Epithelial cell of proximal tubule (primary cell): Measurements from ENCODE around the gene ECHDC3. TPM values are rescaled to one million over a fixed set of nuclear protein-coding genes. Genes with fewer than 3 reads are reported as not detected.
A peak's percentile ranks its signal among the peaks of the same experiment; 100 is the strongest.

Experiments used
- DNase-seq: peaks from one replicate; pipeline ENCODE4 v3.0.0-alpha.2; 2011; ENCODE audit warnings: low read depth
- H3K4me3 ChIP-seq: 2 replicates; pipeline ENCODE4 v1.5.1; 2011; ENCODE audit warnings: low read depth, mild to moderate bottlenecking, low read length
- total RNA-seq: library from RNA; depleted of rRNA; stranded (reverse); fragments of >200 nt; gene quantifications from 2 replicates; pipeline ENCODE4 v1.2.3, GENCODE V29; 2015
- TF ChIP-seq, protein P1 (sequence below): conservative IDR thresholded peaks from 2 replicates; pipeline ENCODE4 v1.5.1; 2012; ENCODE audit warnings: low read depth, mild to moderate bottlenecking, low read length

ECHDC3 gene
- total RNA-seq, 1 donor from 2014 or later: 20.2 TPM

DNA sequence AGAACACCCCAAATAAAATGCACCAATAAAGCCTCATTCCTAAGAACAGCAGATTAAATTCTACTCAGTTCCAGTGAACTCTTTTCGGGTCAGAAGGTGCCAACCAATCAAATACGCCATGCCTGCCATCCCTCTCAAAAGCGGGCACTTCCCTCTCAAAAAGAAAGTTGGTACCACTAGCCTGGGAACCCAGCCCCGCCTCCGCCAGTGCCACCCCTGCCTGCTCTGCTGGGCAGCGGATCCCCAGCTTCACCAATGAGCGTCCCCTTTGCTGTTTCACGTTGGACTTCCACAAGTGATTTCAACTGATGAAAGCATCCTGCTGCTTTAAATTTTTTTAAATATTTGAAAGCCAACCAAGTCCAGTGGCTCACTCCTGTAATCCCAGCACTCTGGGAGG, 47.8 kb downstream of the ECHDC3 start:
- TF ChIP-seq, protein P1, sequence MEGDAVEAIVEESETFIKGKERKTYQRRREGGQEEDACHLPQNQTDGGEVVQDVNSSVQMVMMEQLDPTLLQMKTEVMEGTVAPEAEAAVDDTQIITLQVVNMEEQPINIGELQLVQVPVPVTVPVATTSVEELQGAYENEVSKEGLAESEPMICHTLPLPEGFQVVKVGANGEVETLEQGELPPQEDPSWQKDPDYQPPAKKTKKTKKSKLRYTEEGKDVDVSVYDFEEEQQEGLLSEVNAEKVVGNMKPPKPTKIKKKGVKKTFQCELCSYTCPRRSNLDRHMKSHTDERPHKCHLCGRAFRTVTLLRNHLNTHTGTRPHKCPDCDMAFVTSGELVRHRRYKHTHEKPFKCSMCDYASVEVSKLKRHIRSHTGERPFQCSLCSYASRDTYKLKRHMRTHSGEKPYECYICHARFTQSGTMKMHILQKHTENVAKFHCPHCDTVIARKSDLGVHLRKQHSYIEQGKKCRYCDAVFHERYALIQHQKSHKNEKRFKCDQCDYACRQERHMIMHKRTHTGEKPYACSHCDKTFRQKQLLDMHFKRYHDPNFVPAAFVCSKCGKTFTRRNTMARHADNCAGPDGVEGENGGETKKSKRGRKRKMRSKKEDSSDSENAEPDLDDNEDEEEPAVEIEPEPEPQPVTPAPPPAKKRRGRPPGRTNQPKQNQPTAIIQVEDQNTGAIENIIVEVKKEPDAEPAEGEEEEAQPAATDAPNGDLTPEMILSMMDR: no peak
- no peak for DNase-seq
- H3K4me3 ChIP-seq: no peak overlapping the region

GRCh38 chr10:11793762-11794479, 51.7 kb downstream of the ECHDC3 start:
- H3K4me3 ChIP-seq: no peak overlapping the region
- TF ChIP-seq, protein P1: no peak
- DNase-seq: peak; percentile 92

DNA sequence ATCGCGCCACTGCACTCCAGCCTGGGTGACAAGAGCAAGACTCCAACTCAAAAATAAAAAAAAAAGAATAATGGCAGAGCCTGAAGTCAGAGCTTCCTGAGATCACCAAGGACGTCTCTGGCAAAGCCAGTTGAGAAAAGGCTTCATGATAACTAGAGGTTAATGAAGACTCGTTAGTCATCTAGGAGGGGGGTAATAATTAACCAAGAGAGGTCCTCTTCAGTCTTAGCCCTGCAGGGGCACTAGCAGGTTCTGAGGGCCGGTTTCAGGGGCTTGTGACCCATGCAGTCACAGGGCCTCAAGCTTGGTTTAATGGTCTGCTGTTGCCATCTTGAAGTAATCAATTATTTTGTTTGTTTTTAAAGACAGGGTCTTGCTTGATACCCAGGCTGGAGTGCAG, 52.4 kb downstream of the ECHDC3 start:
- H3K4me3 ChIP-seq: no peak overlapping the region
- TF ChIP-seq, protein P1: peak; percentile 7
- peak; percentile 59 for DNase-seq

DNA sequence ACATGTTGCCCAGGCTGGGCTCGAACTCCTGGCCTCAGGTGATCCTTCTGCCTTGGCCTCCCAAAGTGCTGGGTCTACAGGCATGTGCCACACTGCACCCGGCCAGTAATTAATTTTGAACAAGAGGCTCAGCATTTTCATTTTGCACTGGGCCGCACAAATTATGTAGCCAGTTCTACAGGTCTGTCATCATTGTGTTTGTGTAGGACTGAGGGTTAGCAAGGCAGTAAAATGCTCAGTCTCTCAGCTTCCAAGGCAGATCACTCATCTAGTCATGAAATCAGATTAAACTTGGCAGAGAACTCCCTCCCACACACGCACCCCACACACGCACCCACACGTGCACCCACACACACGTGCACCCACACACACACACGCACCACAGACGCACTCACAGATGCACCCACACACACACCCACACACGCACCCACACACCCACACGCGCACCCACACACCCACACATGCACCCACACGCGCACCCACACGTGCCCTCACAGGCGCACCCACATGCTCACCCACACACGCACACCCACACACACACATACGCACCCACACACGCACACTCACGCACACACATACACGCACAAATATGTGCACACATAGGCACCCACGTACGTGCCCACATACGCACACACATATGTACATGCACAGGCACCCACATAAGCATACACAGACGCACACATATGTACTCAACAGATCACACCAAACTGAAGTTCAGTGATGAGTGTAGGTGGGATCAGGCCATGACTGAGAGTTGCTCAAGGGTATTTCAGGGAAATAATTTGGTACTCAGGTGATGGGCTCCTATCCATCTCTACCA, 53.1 kb downstream of the ECHDC3 start:
- H3K4me3 ChIP-seq: no peak overlapping the region
- TF ChIP-seq, protein P1: no peak
- no peak for DNase-seq

DNA sequence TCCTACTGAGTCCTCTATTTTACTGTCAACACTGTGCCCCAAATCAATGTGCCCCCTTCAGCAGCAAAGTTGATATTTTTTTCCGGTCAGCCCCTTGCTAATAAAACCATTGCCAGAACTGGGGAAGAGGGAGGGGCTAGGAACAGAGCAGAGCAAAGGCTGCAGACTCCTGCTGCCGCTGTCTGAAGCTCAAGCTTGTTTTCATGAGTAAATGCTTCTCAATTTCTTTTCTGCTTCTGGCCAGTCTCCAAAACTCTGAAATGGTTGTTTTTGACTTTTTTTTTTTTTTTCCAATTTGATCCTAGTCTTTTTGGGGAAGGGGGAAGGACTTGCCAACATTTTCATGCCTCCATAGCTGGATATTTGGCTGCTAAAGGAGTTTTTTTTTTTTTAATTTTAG, 54.3 kb downstream of the ECHDC3 start:
- DNase-seq: no peak
- H3K4me3 ChIP-seq: no peak overlapping the region
- TF ChIP-seq, protein P1: no peak

DNA sequence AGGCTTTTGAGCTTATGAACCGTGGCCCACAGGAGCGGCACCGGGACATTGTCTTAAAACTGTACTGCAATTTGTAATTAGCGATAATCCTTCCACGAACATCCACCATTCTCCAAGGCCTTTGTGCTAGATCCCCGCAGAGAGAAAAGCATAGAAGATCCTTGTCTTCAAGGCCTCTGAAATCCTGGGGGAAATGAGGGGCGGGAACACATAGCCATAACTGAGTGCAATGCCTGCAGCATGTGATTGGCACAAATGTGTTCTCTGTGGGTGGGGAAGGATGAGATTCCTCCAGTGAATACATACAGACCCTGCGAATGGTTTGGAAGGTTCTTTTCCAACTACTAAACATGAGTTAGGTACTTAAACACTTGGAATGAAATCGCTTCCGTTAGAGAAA, 55.1 kb downstream of the ECHDC3 start:
- TF ChIP-seq, protein P1: no peak
- H3K4me3 ChIP-seq: no peak overlapping the region
- no peak for DNase-seq
